Putamen (tissue), 1 donor: ENCODE results near the gene ABCC11.
A peak's percentile ranks its signal among the peaks of the same experiment; 100 is the strongest.

Source experiments
- DNase-seq: peaks from one replicate; pipeline ENCODE4 v3.0.0-alpha.2; 2016; ENCODE audit warnings: low spot score

ABCC11 gene

DNA sequence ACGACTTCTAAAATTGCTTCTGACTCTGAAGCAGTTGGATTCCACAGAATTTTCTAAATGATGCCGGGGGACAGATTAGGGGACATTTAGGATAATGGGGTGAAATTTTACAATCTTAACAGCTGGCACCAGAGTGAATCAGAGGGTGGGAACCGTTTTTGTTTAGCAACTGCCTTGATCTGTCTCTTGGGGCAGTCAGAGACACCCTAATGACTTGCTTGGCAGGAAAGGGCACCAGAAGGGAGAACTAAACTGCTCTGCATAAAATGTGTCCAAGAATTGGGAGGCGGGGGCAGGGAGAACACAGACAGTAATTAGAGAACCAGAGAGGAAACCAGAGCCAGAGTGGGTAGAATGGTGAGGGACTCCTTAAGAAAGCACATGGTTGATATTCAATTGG lies 85.4 kb downstream of the ABCC11 start:
- DNase-seq: no peak

DNA sequence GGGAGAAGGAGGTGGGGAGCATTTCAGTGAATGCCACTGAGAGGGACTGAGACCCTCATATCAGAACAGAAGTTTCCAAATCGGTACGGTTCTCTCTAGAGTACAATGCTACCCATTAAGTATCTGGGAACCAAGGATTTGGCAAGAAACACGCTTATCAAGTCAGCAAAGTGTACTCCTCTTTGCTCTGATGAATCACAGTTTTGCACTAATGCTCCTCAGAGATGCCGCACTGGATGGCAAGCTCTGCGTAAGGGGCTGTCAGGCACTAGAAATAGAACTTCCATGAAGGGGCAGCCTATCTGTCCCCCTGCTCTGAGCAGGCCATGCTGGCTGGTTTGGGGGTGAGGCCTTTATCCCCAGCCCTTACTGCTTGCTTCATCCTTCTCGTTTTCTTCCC lies 86.8 kb downstream of the ABCC11 start:
- DNase-seq: no peak

DNA sequence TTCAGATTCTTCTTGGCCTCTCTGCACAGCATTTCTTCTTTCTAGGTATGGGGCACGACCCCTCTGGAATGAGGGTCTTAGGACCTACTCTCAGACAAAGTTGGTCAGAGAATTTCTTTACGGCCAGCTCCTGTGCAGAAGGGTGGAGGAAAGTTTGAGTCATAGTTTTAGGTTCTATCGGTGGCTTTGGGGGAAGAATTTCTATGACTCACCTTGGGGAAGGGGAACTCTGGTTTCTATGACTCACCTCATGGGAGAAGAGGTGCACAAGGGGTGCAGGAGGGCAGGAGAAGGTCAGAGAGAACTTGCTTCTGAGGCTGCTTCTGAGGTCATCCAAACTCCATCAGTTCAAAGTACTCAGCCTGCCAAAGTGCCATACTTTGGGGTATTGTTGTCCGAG lies 89.0 kb downstream of the ABCC11 start:
- no peak for DNase-seq

DNA sequence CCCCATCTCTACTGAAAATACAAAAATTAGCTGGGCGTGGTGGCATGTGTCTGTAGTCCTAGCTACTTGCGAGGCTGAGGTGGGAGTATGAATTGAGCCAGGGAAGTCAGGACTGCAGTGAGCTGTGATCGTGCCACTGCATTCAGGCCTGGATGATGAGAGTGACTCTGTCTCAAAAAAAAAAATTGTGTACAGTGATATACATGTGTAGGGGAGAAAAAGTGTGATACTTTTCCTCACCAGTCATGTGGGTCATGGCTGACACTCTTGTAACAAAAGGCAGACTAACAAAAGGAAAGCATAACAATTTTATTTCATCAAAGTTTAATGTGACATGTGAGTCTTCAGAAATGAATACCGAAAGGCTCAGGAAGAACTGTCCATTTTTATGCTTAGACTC lies 89.5 kb downstream of the ABCC11 start:
- DNase-seq: no peak

DNA sequence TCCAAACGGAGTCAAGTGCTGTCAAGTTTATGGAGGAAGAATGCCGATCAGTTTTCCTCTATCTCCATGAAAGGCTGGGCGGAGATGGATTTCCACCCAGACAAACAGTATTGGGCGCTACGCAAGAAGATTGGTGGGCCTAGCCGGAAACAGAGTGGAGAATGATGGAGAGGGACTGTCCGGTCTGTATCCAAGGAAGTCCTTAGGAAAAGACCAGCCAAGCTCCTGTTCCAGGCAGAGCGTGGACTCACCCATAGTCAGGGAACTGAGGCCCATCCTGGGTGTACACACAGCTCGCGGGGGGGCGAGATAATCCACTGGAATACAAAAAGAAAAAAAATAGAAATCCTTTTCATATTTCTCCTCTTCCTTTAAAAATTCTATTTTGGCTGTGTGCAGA lies 90.0 kb downstream of the ABCC11 start:
- DNase-seq: no peak

DNA sequence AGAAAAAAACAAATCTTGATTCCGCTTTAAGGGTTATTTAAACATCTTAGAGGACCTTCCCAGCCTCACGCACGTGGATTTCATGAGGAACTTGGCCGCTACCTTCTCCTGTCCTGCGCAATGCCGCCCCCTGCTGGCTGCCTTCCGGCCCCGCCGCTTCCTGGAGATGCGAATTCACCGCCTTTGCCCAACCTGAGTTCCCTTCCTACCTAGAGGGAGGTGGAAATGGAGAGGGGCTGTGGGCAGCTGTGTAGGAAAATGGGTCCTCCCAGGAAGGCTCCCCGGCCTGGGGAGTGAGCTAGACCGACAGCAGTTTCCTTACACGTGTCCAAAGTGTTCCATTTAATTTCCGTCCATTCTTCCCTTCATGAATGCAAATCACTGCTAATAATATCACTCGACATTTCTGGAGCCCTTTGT lies 90.5 kb downstream of the ABCC11 start:
- DNase-seq: peak; percentile 65

DNA sequence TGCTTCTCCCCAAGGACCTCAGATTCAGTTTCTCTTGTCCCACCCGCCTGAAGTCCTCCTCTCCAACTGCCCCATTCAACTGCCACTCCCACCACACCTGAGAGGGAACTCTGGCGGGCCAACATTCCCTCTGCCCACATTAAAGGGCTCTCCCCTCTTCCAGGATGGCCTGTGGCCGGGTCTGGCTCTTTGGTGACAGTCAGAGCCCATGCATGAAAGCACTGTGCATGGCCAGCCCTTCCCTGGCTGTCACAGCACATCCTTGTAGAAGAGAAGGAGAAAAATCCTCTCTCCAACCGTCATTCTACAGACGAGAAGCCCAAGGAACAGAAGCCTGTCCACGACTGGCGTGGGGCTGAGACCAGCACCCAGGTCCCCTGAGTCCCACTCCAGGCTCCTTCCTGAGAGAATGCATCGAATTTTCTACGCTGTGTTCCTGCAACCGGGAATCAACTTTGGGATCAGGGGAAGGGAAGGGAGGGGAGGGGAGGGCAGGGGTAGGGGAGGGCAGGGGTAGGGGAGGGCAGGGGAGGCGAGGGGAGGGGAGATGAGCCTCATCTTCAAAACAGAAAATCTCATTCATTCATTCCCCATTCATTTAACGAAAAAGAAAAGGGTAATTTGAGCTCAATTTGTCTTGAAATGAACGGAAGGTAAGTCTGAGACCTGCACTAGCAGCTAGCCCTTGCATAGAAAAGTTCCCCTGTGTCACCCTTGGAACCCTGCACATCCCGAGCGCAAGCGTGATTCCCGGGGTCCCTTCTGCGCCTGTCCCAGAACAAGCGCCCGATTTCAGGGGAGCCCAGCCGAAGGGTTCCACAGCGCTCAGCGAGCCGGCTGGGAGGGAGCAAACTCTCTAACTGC lies 91.2 kb downstream of the ABCC11 start, which contains the start of gene ABCC12:
TSS of gene ABCC12 (minus strand) at position 68 of the 864 bp plus-strand sequence. CDS start 9,569 bp downstream, outside the sequence.
- DNase-seq: no peak

DNA sequence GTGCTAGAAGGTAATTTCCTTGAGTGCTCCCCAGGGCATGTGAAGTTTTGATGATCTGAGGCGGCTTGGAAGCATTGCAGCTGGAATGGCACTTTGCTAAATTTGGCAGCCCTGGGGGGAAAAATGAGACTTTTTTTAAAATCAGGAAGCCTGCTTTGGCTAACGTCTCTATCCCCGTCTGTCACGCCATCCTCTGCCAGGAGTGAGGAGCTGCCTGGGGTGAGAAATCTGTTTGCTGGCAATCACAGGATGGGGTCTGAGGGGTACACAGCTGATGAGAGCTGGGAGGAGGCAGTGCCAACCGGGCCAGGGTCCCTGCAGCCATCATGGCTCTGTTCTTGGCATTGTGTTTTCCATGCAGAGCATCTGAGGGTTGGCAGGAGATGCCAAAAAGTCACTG lies 93.6 kb downstream of the ABCC11 start:
- no peak for DNase-seq

DNA sequence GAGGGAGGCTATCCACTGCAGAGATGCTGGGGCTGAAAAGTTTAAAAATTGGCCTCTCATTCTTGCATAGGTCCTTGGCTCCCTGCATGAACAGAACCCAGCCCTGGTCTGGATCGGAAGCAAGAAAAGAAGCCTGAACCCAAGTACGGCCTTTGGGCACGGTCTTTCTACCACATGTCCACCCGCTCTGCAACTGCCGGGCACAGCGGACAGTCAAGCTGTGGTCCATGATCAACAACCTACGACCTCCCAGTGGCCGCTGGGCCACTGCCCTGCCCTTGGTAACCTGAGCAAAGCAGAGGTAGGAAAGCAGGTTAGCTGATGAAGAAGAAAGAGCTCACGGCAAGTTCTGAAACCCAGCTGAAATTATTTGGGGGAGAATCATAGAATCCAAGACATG lies 95.1 kb downstream of the ABCC11 start:
- DNase-seq: no peak

DNA sequence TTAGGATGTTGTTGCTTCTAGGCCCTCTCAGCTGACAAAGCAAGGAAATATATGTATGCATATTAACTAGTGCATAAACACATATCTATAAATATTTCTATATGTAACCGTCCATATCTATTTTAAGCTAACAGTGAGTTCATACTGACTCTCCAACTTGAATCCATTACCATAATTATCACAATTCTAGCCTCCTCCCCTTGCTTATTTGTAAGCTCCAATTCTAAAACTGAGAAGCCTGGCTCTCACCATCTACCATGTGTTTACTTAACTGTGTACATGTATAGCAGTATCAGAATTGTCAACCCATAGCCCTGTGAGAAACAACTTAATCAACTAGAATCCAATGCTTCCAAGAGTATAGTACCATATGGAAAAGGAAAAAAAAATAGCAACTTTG lies 96.6 kb downstream of the ABCC11 start:
- DNase-seq: no peak

DNA sequence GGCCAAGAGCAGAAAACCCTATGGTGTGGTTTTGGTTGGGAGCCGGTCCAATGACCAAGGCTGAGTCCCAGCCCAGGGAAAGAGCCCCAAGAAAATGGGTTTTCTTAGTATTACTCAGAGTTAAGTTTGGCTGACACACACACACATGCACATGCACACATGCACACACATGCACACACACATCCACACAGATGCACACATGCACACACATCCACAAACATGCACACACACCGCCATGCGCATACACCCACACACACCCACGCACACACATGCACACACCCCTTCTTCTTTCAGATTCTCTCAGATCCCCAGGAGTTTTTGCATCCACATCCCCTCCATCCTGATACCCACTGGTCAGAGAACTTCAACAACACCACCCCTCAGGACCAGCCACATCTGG lies 100.6 kb downstream of the ABCC11 start:
- no peak for DNase-seq

DNA sequence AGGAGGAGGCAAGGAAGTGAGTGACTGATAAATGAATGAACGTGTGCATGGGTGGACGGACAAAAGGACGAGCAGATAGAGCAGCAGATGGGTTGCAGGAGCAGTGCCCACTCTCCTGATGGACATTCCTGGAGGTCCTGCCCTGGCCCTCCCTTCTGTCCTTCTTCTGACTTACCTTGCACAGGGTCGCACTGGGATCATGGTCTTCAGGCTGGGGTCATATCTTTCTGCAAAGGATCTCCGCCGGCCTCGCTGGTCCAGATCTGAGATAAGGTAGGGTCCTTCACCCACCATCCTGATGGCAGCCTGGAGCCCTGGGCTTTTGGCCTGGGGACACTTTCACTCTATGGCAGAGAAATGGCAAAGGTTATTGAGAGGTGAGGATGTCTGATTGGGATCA lies 101.2 kb downstream of the ABCC11 start:
- DNase-seq: no peak

DNA sequence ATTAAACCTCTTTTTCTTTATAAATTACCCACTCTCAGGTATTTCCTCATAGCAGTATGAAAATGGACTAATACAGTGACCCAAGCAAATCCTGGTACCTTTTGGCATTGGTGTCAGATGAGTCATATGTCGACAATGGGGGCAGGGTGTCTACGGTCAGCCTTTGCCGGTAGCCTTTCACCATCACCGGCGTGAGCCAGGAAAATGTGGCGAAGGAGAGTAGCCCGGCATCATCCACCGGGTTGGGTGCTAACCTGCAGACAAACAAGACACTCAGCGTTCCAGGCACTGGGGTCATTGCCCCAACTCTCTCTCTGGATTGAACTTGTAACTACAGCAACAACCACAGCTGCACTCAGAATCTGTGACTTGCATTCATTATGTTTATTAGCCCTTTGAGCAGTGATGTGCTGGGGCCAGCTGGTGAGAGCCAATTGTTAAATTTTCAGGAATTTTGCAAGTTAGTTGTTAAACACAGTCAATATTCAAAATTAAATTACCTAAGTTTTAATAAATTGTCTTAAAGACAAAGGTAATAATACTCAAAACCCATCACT lies 103.4 kb downstream of the ABCC11 start:
- no peak for DNase-seq

DNA sequence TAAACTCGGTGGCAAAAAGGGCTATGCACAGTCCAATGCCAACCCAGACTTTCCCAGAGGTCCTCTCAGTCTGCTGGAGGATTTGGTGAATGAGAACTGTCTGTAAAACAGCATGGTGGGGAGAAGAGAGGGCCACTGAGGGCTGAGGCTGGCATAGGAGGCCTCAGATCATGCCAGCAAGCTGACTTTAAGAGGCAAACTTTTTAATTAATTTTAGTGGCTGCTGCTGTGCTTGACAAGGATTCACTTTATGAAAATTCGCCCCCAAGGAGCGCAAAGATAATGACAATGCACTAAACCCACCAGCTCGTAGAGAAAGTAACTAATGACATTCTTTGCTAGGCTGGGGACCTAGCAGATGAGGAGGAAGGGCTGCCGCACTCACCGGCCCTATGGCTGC lies 106.5 kb downstream of the ABCC11 start:
- no peak for DNase-seq

DNA sequence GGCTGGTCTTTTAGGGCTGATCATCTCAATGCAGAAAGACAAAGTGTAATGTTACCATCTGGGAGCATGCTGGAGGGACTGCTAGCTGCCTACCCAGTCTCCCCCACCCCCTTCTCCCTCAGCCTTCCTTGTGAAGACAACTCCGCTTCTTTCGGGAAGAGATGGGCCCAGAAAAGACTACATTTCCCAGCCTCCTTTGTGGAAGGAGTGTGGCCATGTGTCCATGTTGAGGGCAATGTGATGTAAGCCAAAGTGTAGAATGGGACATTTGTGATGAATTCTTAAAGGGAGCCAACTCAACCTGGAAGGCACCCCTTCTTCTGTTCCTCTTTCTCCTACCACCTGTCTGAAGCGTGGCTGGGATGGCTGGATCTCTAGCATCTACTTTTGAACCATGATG lies 107.8 kb downstream of the ABCC11 start:
- DNase-seq: no peak

DNA sequence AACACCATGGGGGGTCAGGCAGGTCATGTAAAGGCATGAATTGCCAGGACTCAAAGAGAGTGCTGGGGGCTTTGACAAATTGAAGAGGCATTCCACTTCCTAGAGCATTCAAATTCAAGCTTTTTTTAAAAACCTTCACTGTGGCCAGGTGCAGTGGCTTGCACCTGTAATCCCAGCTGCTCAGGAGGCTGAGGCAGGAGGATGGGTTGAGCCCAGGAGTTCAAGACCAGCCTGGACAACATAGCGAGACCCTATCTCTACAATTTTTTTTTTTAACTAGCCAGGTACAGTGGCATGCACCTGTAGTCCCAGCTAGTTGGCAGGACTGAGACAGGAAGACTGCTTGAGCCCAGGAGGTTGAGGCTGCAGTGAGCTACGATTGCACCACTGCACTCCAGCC lies 108.8 kb downstream of the ABCC11 start:
- DNase-seq: no peak

DNA sequence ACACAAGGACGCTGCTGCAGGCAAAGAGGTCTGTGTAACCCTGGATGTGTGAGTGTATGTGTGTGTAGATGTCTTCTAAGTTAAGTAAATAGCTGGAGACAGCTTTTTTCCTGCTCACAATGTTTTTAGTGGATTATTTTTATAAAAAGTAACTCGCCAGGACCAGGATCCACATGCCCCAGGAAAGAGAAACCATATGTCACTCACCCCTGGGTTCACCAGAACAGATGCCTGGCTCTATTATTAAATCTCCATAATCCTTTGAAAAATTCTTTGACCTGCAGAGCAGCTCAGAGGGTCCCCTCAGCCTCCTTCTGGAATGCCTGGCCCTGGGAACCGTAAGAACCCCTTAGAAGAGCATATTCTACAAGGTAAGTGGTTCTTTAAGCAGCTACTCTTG lies 109.5 kb downstream of the ABCC11 start:
- DNase-seq: no peak

DNA sequence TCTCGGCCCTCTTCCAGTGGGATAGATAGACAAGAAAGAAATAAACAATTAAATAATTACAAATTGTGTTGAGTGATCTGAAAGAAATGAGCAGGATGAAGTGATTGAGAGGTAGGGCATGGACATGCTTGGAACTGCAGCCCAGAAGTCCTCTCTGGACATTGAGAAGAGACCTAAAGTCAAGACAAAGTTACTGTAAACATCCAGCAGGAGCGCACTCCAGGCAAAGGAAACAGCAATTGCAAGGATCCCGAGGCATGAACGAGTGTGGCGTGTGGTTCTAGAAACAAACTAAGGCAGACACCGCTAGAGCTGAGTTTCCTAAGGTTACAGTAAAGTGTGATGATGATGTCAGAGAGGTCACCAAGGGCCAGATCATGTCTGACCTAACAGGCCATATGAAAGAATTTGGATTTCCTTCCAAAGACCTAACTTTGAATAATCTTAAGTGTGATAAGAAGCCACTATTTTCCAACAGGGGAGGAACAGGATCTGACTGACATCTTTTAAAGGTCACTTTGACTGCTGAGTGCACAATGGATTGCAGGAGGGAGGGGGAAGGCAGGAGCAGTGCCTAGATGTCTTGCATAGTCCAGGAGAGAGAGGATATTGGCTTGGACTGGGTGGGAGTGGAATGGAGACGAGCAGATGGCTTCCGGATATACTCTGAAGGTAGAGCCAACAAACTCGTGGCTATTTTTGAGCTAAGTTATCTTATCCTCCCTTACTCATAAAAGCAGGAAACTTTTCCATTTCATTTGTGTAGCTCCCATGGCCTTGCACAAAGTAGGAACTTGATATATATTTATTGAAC lies 110.6 kb downstream of the ABCC11 start:
- no peak for DNase-seq

DNA sequence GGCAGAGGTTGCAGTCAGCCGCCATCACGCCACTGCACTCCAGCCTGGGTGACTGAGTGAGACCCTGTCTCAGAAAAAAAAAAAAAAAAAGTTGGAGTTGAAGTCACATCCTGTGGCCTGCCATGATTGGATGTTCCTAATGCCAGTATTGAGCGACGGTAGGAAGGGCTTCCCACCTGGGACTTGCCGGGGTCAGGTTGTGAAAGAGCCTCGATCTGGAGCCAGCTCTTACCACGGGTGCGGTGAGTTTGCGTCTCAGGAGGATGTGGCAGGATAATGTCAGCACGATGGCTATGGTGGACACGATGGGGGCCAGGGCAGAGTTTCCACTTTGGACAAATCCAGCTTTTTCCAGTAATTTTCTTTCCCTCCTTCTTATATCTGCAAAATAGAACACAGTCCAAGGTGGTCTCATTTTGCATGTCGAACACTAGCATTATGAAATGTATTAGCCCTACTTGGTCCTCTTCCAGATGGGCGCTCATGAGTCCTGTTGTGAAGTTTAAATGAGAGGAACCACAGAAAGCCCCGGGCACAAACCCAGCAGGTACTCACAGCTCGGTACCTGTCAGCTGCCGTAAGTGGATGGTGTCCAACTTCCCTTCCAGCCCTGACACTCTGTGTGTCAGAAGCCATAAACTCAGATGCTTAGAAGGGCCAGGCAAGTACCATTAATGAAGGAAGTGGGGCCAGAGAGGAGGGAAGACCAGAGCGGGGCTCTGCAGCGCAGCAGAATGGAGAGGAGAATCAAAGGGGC lies 113.7 kb downstream of the ABCC11 start:
- DNase-seq: no peak

DNA sequence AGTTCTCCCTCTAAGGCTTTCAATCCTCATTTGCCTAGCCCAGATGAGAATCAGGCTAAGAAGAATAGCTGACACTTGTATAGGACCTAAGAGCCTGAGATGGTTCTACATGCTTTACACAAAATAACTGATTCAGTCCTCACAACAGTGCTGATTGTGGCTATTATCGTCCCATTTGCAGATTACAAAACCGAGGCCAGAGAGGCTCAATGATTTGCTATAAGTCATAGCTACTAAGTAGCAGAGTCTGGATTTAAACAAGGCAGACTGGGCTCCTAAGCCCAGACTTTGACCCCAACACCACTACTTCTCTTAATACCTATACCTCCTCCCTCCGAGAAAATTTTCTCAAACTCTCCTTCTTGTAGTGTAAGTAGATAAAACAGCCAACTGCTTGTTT lies 114.6 kb downstream of the ABCC11 start:
- DNase-seq: no peak

DNA sequence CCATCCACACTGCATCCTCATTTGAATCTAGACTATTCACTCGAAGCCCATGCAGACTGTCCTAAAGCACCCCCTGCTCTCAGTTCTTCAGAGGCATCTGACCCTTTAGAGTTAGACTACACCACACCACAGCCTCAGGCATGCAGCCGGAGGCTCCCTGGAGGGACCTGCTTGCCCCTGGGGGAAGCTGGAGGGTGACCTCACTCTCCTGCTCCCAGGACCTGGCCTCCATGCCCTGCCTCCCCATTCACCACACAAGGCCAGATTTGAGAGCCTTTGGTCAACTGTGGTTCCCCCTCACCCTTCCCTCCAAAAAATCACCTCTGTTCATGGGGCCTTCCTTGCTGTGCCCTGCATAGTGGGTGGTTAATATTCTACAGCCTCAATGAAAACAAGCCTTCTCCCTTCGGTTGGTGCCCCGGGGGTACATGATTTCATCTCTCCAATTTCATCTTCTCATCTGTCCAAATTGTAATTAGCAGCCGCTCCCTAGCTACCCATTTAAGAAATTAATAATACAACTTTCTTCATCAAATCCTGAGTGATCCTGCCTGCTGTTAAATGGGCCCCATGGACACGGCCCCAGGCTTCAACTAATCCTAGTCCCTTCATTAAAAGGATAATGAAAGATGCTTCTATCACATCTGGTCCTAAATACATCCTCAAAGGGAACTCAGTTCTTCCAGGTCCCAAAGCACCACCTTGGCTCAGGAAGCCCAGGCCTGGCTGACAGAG lies 116.0 kb downstream of the ABCC11 start:
- no peak for DNase-seq
